Fibroblast of lung (primary cell): Measurements from ENCODE around the gene CCDC73.

Experiments
- CTCF ChIP-seq, 2 donors: IDR thresholded peaks in 1 of 2; conservative IDR thresholded peaks in 1 of 2; 1 replicate in 1 of 2; 2 replicates in 1 of 2; pipeline ENCODE4 v1.5.1; 2011 to 2012; ENCODE audit warnings: low read length in 2 of 2, control low read depth in 1 of 2, inconsistent platforms in 1 of 2, low read depth in 1 of 2, mild to moderate bottlenecking in 1 of 2
- EZH2 ChIP-seq: IDR thresholded peaks from 2 replicates; pipeline ENCODE4 v1.5.1; 2012; ENCODE audit warnings: low read length, control low read depth, mild to moderate bottlenecking; ENCODE audit errors: missing control alignments

GRCh38 chr11:32606220-32606619 lies 188.2 kb downstream of the CCDC73 start:
- TF ChIP-seq CTCF (conservative IDR thresholded peaks at IDR 0.05 in 1 of 2, IDR thresholded peaks at IDR 0.05 in 1 of 2; ENCODE audit: low read depth in 1 of 2, low read length in 2 of 2): no peak
- no peak for TF ChIP-seq EZH2
